Trophoblast cell (in vitro differentiated cells and primary cell): ENCODE data around the gene GAK.

Source experiments
- DNase-seq, 2 donors: peaks; one replicate each; pipeline ENCODE4 v3.0.0-alpha.2; 2016
- H2AFZ ChIP-seq: 2 replicates; pipeline ENCODE4 v1.6.1; 2013; ENCODE audit warnings: low read length, moderate library complexity, mild to moderate bottlenecking; ENCODE audit not compliant: insufficient read depth, poor library complexity
- H2AK5ac ChIP-seq: 2 replicates; pipeline ENCODE4 v1.6.1; 2013; ENCODE audit warnings: mild to moderate bottlenecking, low read length
- H2BK120ac ChIP-seq: 2 replicates; pipeline ENCODE4 v1.6.1; 2013; ENCODE audit warnings: low read length, mild to moderate bottlenecking, moderate library complexity; ENCODE audit not compliant: insufficient read depth, poor library complexity
- H2BK12ac ChIP-seq: 2 replicates; pipeline ENCODE4 v1.6.1; 2013; ENCODE audit warnings: mild to moderate bottlenecking, low read length, moderate library complexity
- H2BK5ac ChIP-seq: 2 replicates; pipeline ENCODE4 v1.6.1; 2013; ENCODE audit warnings: low read length, low read depth, moderate library complexity, mild to moderate bottlenecking; ENCODE audit not compliant: poor library complexity
- H3K14ac ChIP-seq: 2 replicates; pipeline ENCODE4 v1.6.1; 2013; ENCODE audit warnings: mild to moderate bottlenecking, low read length
- H3K18ac ChIP-seq: 2 replicates; pipeline ENCODE4 v1.6.1; 2013; ENCODE audit warnings: mild to moderate bottlenecking, low read length
- H3K23ac ChIP-seq: 2 replicates; pipeline ENCODE4 v1.6.1; 2013; ENCODE audit warnings: low read length
- H3K27ac ChIP-seq: 2 replicates; pipeline ENCODE4 v1.5.1; 2013; ENCODE audit warnings: low read depth, mild to moderate bottlenecking, inconsistent platforms, low read length, moderate library complexity
- H3K27me3 ChIP-seq: 2 replicates; pipeline ENCODE4 v1.6.1; 2013; ENCODE audit warnings: inconsistent platforms, mild to moderate bottlenecking, low read length, moderate library complexity; ENCODE audit not compliant: insufficient read depth
- H3K36me3 ChIP-seq, 2 experiments: 1 replicate in 1 of 2; 2 replicates in 1 of 2; pipeline ENCODE4 v1.6.1; 2013; ENCODE audit warnings: low read length in 2 of 2, mild to moderate bottlenecking in 2 of 2, moderate library complexity in 1 of 2; ENCODE audit not compliant: insufficient read depth in 2 of 2, control insufficient read depth in 1 of 2
- H3K4ac ChIP-seq: 2 replicates; pipeline ENCODE4 v1.6.1; 2013; ENCODE audit warnings: low read depth, mild to moderate bottlenecking, low read length, moderate library complexity
- H3K4me1 ChIP-seq, 2 experiments: 1 replicate in 1 of 2; 2 replicates in 1 of 2; pipeline ENCODE4 v1.6.1; 2013; ENCODE audit warnings: low read length in 2 of 2, mild to moderate bottlenecking in 2 of 2, moderate library complexity in 1 of 2; ENCODE audit not compliant: insufficient read depth in 2 of 2, control insufficient read depth in 1 of 2
- H3K4me2 ChIP-seq: 2 replicates; pipeline ENCODE4 v1.6.1; 2013; ENCODE audit warnings: inconsistent platforms, mild to moderate bottlenecking, low read length, moderate library complexity
- H3K4me3 ChIP-seq: 2 replicates; pipeline ENCODE4 v1.5.1; 2013; ENCODE audit warnings: mild to moderate bottlenecking, low read depth, low read length, inconsistent platforms
- H3K79me1 ChIP-seq: one replicate; pipeline ENCODE4 v1.6.1; 2013; ENCODE audit warnings: low read length
- H3K79me2 ChIP-seq: 2 replicates; pipeline ENCODE4 v1.6.1; 2013; ENCODE audit warnings: low read length, mild to moderate bottlenecking; ENCODE audit not compliant: control insufficient read depth, insufficient read depth, poor library complexity
- H3K9ac ChIP-seq: 2 replicates; pipeline ENCODE4 v1.6.1; 2013; ENCODE audit warnings: mild to moderate bottlenecking, low read length
- H3K9me3 ChIP-seq: 2 replicates; pipeline ENCODE4 v1.6.1; 2013; ENCODE audit warnings: low read depth, mild to moderate bottlenecking, control low read depth, inconsistent platforms, low read length; ENCODE audit not compliant: insufficient read depth
- H4K12ac ChIP-seq: 2 replicates; pipeline ENCODE4 v1.6.1; 2013; ENCODE audit warnings: low read depth, mild to moderate bottlenecking, low read length, moderate library complexity
- H4K8ac ChIP-seq: 2 replicates; pipeline ENCODE4 v1.6.1; 2013; ENCODE audit warnings: low read depth, mild to moderate bottlenecking, low read length, moderate library complexity
- H4K91ac ChIP-seq: one replicate; pipeline ENCODE4 v1.6.1; 2013; ENCODE audit warnings: low read depth, mild to moderate bottlenecking, low read length, moderate library complexity
- WGBS: extraction: QIAGEN DNeasy Blood & Tissue Kit; methylation state at CpG from one replicate; pipeline ENCODE4 v1.1.7; 2013; ENCODE audit warnings: missing lambda C conversion rate; ENCODE audit not compliant: insufficient read length, insufficient coverage; ENCODE audit errors: extremely low coverage; 5-methylcytosine and 5-hydroxymethylcytosine counted together

Gene GAK

GRCh38 chr4:859496-859895 lies 72.6 kb downstream of the GAK start:
- H3K4me2 ChIP-seq, result no peak overlapping the region
- H3K79me2 ChIP-seq, result no peaks in the 10 kb centered on the region
- H3K18ac ChIP-seq, result no peak overlapping the region
- no peak overlapping the region for H4K12ac ChIP-seq
- no peak overlapping the region for H3K4ac ChIP-seq
- H4K91ac ChIP-seq, result no peak overlapping the region
- no peak overlapping the region for H3K4me3 ChIP-seq
- H3K36me3 ChIP-seq, result peaks cover 67 to 68% of the 10 kb centered on the region in 2 experiments
- no peaks in the 10 kb centered on the region for H3K27me3 ChIP-seq
- no peak overlapping the region for H2AK5ac ChIP-seq
- DNase-seq, result no peak
- no CpG with 5 or more reads among the region's 13 CpGs for WGBS
- H4K8ac ChIP-seq, result no peak overlapping the region
- no peak overlapping the region for H2BK120ac ChIP-seq
- no peak overlapping the region for H3K14ac ChIP-seq
- no peak overlapping the region for H3K9ac ChIP-seq
- peaks cover 7% of the 10 kb centered on the region for H3K9me3 ChIP-seq
- no peak overlapping the region for H2BK12ac ChIP-seq
- no peak overlapping the region for H3K27ac ChIP-seq
- no peak overlapping the region for H2AFZ ChIP-seq
- no peaks in the 10 kb centered on the region for H3K4me1 ChIP-seq
- no peak overlapping the region for H2BK5ac ChIP-seq
- H3K23ac ChIP-seq, result no peak overlapping the region
- no peaks in the 10 kb centered on the region for H3K79me1 ChIP-seq

GRCh38 chr4:858831-859451 lies 73.2 kb downstream of the GAK start:
- Histone ChIP-seq H3K36me3 (peaks cover 65 to 69% of the 10 kb centered on the region in 2 experiments), H4K8ac (no peak overlapping the region), H3K4me3 (no peak overlapping the region), H3K79me2 (no peaks in the 10 kb centered on the region), H3K4ac (no peak overlapping the region), H2BK12ac (no peak overlapping the region), H3K23ac (no peak overlapping the region), H3K27me3 (no peaks in the 10 kb centered on the region), H3K9ac (no peak overlapping the region), H3K18ac (no peak overlapping the region), H4K12ac (no peak overlapping the region), H2BK5ac (no peak overlapping the region), H2BK120ac (no peak overlapping the region), H3K14ac (no peak overlapping the region), H2AK5ac (no peak overlapping the region), H3K9me3 (peaks cover 7% of the 10 kb centered on the region), H3K4me1 (no peaks in the 10 kb centered on the region), H3K27ac (no peak overlapping the region), H3K4me2 (no peak overlapping the region), H4K91ac (no peak overlapping the region), H2AFZ (no peak overlapping the region), H3K79me1 (no peaks in the 10 kb centered on the region)
- WGBS, result no CpG with 5 or more reads among the region's 31 CpGs
- no peak for DNase-seq

GRCh38 chr4:858041-858481 lies 74.1 kb downstream of the GAK start:
- no peak overlapping the region for H4K91ac ChIP-seq
- no CpG with 5 or more reads among the region's 17 CpGs for WGBS
- no peaks in the 10 kb centered on the region for H3K4me1 ChIP-seq
- H3K4me3 ChIP-seq, result no peak overlapping the region
- no peak for DNase-seq
- H4K12ac ChIP-seq, result no peak overlapping the region
- no peak overlapping the region for H2AK5ac ChIP-seq
- no peaks in the 10 kb centered on the region for H3K79me1 ChIP-seq
- no peaks in the 10 kb centered on the region for H3K79me2 ChIP-seq
- no peak overlapping the region for H3K4ac ChIP-seq
- no peak overlapping the region for H2AFZ ChIP-seq
- no peak overlapping the region for H3K18ac ChIP-seq
- no peak overlapping the region for H3K9ac ChIP-seq
- no peak overlapping the region for H3K23ac ChIP-seq
- peaks cover 65 to 68% of the 10 kb centered on the region in 2 experiments for H3K36me3 ChIP-seq
- H2BK12ac ChIP-seq, result no peak overlapping the region
- no peak overlapping the region for H3K14ac ChIP-seq
- no peak overlapping the region for H4K8ac ChIP-seq
- no peaks in the 10 kb centered on the region for H3K27me3 ChIP-seq
- peaks cover 7% of the 10 kb centered on the region for H3K9me3 ChIP-seq
- H2BK120ac ChIP-seq, result no peak overlapping the region
- no peak overlapping the region for H3K4me2 ChIP-seq
- no peak overlapping the region for H3K27ac ChIP-seq
- H2BK5ac ChIP-seq, result no peak overlapping the region

GRCh38 chr4:857461-857860 lies 74.7 kb downstream of the GAK start:
- H2BK5ac ChIP-seq, result no peak overlapping the region
- H3K27ac ChIP-seq, result no peak overlapping the region
- no peak overlapping the region for H3K4ac ChIP-seq
- no peaks in the 10 kb centered on the region for H3K4me1 ChIP-seq
- no peak overlapping the region for H2AK5ac ChIP-seq
- no peak overlapping the region for H3K9ac ChIP-seq
- H3K4me2 ChIP-seq, result no peak overlapping the region
- no peaks in the 10 kb centered on the region for H3K27me3 ChIP-seq
- H3K79me1 ChIP-seq, result no peaks in the 10 kb centered on the region
- H3K79me2 ChIP-seq, result no peaks in the 10 kb centered on the region
- peaks cover 64 to 67% of the 10 kb centered on the region in 2 experiments for H3K36me3 ChIP-seq
- peaks cover 7% of the 10 kb centered on the region for H3K9me3 ChIP-seq
- H3K23ac ChIP-seq, result no peak overlapping the region
- H3K14ac ChIP-seq, result no peak overlapping the region
- H3K4me3 ChIP-seq, result no peak overlapping the region
- H4K12ac ChIP-seq, result no peak overlapping the region
- no peak for DNase-seq
- no peak overlapping the region for H2BK120ac ChIP-seq
- no peak overlapping the region for H3K18ac ChIP-seq
- WGBS, result no CpG with 5 or more reads among the region's 11 CpGs
- H4K91ac ChIP-seq, result no peak overlapping the region
- no peak overlapping the region for H2AFZ ChIP-seq
- no peak overlapping the region for H4K8ac ChIP-seq
- no peak overlapping the region for H2BK12ac ChIP-seq
